ENCODE data around the gene FBXO15.

- TF ChIP-seq, protein P1, sequence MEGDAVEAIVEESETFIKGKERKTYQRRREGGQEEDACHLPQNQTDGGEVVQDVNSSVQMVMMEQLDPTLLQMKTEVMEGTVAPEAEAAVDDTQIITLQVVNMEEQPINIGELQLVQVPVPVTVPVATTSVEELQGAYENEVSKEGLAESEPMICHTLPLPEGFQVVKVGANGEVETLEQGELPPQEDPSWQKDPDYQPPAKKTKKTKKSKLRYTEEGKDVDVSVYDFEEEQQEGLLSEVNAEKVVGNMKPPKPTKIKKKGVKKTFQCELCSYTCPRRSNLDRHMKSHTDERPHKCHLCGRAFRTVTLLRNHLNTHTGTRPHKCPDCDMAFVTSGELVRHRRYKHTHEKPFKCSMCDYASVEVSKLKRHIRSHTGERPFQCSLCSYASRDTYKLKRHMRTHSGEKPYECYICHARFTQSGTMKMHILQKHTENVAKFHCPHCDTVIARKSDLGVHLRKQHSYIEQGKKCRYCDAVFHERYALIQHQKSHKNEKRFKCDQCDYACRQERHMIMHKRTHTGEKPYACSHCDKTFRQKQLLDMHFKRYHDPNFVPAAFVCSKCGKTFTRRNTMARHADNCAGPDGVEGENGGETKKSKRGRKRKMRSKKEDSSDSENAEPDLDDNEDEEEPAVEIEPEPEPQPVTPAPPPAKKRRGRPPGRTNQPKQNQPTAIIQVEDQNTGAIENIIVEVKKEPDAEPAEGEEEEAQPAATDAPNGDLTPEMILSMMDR (IDR thresholded peaks at IDR 0.05), result no peak
- TF ChIP-seq POLR2A (IDR thresholded peaks at IDR 0.05) (peak in 1 of 2 donors; percentile 37), POLR2AphosphoS5 (IDR thresholded peaks at IDR 0.05; ENCODE audit: insufficient read depth in 1 of 2, low read depth in 1 of 2) (peak; percentile 96 to 98)
Observed at GRCh38 chr18:74147779-74148542, at the start of gene FBXO15, which contains the start of gene TIMM21.

All from vagina (tissue), 2 donors.